Measurements from ENCODE around the gene PRR16. TPM values are rescaled to one million over a fixed set of nuclear protein-coding genes. Genes with fewer than 3 reads are reported as not detected.

PRR16 gene
- total RNA-seq, 1 experiment from 2014 or later: not detected

GRCh38 chr5:120734033-120734432 is 269.9 kb downstream of the PRR16 start:
- ChIA-PET POLR2A (ENCODE audit: low non-redundant PET) (no interaction called here), CTCF (no interaction called here)
- H3K36me3 ChIP-seq (ENCODE audit: insufficient read depth, low read length, poor library complexity, severe bottlenecking): no peaks in the 10 kb centered on the region
- no peaks in the 10 kb centered on the region for H3K27me3 ChIP-seq (replicated peaks; ENCODE audit: insufficient read depth, low read depth, low read length, poor library complexity)
- intact Hi-C loops (cut with micrococcal nuclease; ENCODE audit: unreplicated experiment): no loop called here
- H3K27ac ChIP-seq (ENCODE audit: low read depth, low read length, poor library complexity, severe bottlenecking): no peak overlapping the region
- H3K4me1 ChIP-seq (ENCODE audit: insufficient read depth, low read length, poor library complexity, severe bottlenecking): no peaks in the 10 kb centered on the region
- no peak overlapping the region for H3K4me3 ChIP-seq (ENCODE audit: low read depth, low read length, poor library complexity, severe bottlenecking)
- BruUV-seq (replicated peaks): no TSS peak
- H3K9me3 ChIP-seq (ENCODE audit: low read depth, low read length, poor library complexity, severe bottlenecking): no peaks in the 10 kb centered on the region
- DNase-seq (ENCODE audit: low spot score): no peak
- TF ChIP-seq EZH2 (IDR thresholded peaks at IDR 0.05; ENCODE audit: borderline replicate concordance, low read depth, low read length, poor library complexity, severe bottlenecking) (no peak), CTCF (conservative IDR thresholded peaks at IDR 0.05; ENCODE audit: low read depth, low read length) (no peak)

GRCh38 chr5:120735076-120735475 is 271.0 kb downstream of the PRR16 start:
- no peaks in the 10 kb centered on the region for H3K27me3 ChIP-seq (replicated peaks; ENCODE audit: insufficient read depth, low read depth, low read length, poor library complexity)
- POLR2A ChIA-PET (ENCODE audit: low non-redundant PET): no interaction called here
- no peak for TF ChIP-seq CTCF (conservative IDR thresholded peaks at IDR 0.05; ENCODE audit: low read depth, low read length)
- no peak for TF ChIP-seq EZH2 (IDR thresholded peaks at IDR 0.05; ENCODE audit: borderline replicate concordance, low read depth, low read length, poor library complexity, severe bottlenecking)
- H3K4me1 ChIP-seq (ENCODE audit: insufficient read depth, low read length, poor library complexity, severe bottlenecking): no peaks in the 10 kb centered on the region
- BruUV-seq (replicated peaks): no TSS peak
- H3K27ac ChIP-seq (ENCODE audit: low read depth, low read length, poor library complexity, severe bottlenecking): no peak overlapping the region
- intact Hi-C loops (cut with micrococcal nuclease; ENCODE audit: unreplicated experiment): no loop called here
- CTCF ChIA-PET: no interaction called here
- H3K4me3 ChIP-seq (ENCODE audit: low read depth, low read length, poor library complexity, severe bottlenecking): no peak overlapping the region
- DNase-seq (ENCODE audit: low spot score): no peak
- H3K9me3 ChIP-seq (ENCODE audit: low read depth, low read length, poor library complexity, severe bottlenecking): no peaks in the 10 kb centered on the region
- no peaks in the 10 kb centered on the region for H3K36me3 ChIP-seq (ENCODE audit: insufficient read depth, low read length, poor library complexity, severe bottlenecking)
